ENCODE measurements around the gene CLCN7. TPM values are rescaled to one million over a fixed set of nuclear protein-coding genes. Genes with fewer than 3 reads are reported as not detected.
A peak's percentile ranks its signal among the peaks of the same experiment; 100 is the strongest.

The CLCN7 gene
- total and polyA plus RNA-seq, 4 donors = 61.1 to 119 (median 88.0) TPM

GRCh38 chr16:1495211-1495888 is 20.5 kb upstream of the CLCN7 start:
- DNase-seq (no peak), ATAC-seq (ENCODE audit: insufficient read depth, low FRiP score) (no peak)
- TF ChIP-seq CTCF (IDR thresholded peaks at IDR 0.05; ENCODE audit: control extremely low read depth, extremely low read depth) = no peak
- no peaks in the 10 kb centered on the region for H3K9me3 ChIP-seq (ENCODE audit: control insufficient read depth in 4 of 4, insufficient read depth in 3 of 4, low read length in 3 of 4)
- peaks cover 2 to 40% (median 21%) of the 10 kb centered on the region in 4 donors for H3K36me3 ChIP-seq (ENCODE audit: control insufficient read depth in 4 of 4, insufficient read depth in 4 of 4, low read length in 4 of 4)
- H3K4me3 ChIP-seq = no peak overlapping the region
- H3K4me1 ChIP-seq (ENCODE audit: control insufficient read depth in 5 of 5, insufficient read depth in 5 of 5, low read length in 5 of 5) = peaks cover 0 to 18% (median 5%) of the 10 kb centered on the region in 5 donors
- H3K9ac ChIP-seq (ENCODE audit: insufficient read depth in 1 of 2, low read length in 2 of 2) = no peak overlapping the region
- no peak overlapping the region for H3K27ac ChIP-seq (ENCODE audit: low read depth in 1 of 2, low read length in 1 of 2)
- 90 to 94% methylated on average over 39 of the region's 39 CpGs for WGBS, 2 donors
- no peaks in the 10 kb centered on the region for H3K27me3 ChIP-seq (ENCODE audit: control insufficient read depth in 3 of 3, insufficient read depth in 3 of 3, low read length in 2 of 3)

DNA sequence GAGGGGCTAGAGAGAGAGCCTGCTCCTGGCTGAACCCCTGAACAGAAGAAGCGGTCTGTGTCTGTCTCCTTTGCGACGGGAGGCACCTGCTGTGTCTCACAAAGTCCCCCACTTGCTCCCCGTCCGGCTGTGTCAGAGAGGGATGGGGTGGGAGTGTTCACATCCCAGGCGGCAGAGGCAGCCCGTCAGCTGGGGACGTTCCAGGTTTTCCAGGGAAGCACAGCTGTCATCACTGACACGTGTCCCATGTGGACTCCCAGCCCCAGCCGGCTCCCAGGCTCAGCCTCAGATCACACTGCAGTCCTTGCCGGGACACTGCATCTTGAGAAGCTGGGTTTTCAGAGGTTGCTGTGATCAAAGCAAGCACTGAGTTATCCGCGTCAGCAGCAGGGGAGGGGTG is 19.9 kb upstream of the CLCN7 start:
- TF ChIP-seq CTCF (IDR thresholded peaks at IDR 0.05; ENCODE audit: control extremely low read depth, extremely low read depth) = no peak
- no peaks in the 10 kb centered on the region for H3K27me3 ChIP-seq (ENCODE audit: control insufficient read depth in 3 of 3, insufficient read depth in 3 of 3, low read length in 2 of 3)
- no peak overlapping the region for H3K27ac ChIP-seq (ENCODE audit: low read depth in 1 of 2, low read length in 1 of 2)
- ATAC-seq (ENCODE audit: insufficient read depth, low FRiP score) (no peak), DNase-seq (no peak)
- H3K4me1 ChIP-seq (ENCODE audit: control insufficient read depth in 5 of 5, insufficient read depth in 5 of 5, low read length in 5 of 5) = peaks cover 0 to 18% (median 5%) of the 10 kb centered on the region in 5 donors
- WGBS, 2 donors = 80 to 83% methylated on average over 13 of the region's 13 CpGs
- H3K4me3 ChIP-seq = no peak overlapping the region
- H3K36me3 ChIP-seq (ENCODE audit: control insufficient read depth in 4 of 4, insufficient read depth in 4 of 4, low read length in 4 of 4) = peaks cover 0 to 34% (median 19%) of the 10 kb centered on the region in 4 donors
- no peaks in the 10 kb centered on the region for H3K9me3 ChIP-seq (ENCODE audit: control insufficient read depth in 4 of 4, insufficient read depth in 3 of 4, low read length in 3 of 4)
- no peak overlapping the region for H3K9ac ChIP-seq (ENCODE audit: insufficient read depth in 1 of 2, low read length in 2 of 2)

DNA sequence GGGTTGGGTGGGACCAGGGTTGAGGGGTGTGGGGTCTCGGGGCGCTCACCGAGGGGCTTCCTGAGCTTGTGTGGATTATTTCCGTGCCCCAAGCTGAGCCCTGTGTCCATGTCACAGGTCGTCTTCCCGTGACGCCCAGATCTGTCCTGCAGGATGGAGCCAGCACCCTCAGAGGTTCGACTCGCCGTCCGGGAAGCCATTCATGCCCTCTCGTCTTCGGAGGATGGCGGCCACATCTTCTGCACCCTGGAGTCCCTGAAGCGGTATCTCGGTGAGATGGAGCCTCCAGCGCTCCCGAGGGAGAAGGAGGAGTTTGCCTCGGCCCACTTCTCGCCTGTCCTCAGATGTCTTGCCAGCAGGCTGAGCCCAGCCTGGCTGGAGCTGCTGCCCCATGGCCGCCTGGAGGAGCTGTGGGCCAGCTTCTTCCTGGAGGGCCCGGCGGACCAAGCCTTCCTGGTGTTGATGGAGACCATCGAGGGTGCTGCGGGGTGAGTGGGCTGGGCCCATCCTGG is 19.4 kb upstream of the CLCN7 start:
- ATAC-seq (ENCODE audit: insufficient read depth, low FRiP score) (no peak), DNase-seq (peak; percentile 50 to 73 (median 61))
- Histone ChIP-seq H3K9ac (ENCODE audit: insufficient read depth in 1 of 2, low read length in 2 of 2) (peak overlapping the region in 1 of 2 donors; percentile 63), H3K4me1 (ENCODE audit: control insufficient read depth in 5 of 5, insufficient read depth in 5 of 5, low read length in 5 of 5) (peaks cover 0 to 18% (median 5%) of the 10 kb centered on the region in 5 donors), H3K4me3 (peak overlapping the region; percentile 78), H3K27me3 (ENCODE audit: control insufficient read depth in 3 of 3, insufficient read depth in 3 of 3, low read length in 2 of 3) (no peaks in the 10 kb centered on the region), H3K27ac (ENCODE audit: low read depth in 1 of 2, low read length in 1 of 2) (peak overlapping the region in 1 of 2 donors; percentile 96), H3K9me3 (ENCODE audit: control insufficient read depth in 4 of 4, insufficient read depth in 3 of 4, low read length in 3 of 4) (no peaks in the 10 kb centered on the region), H3K36me3 (ENCODE audit: control insufficient read depth in 4 of 4, insufficient read depth in 4 of 4, low read length in 4 of 4) (peaks cover 0 to 30% (median 17%) of the 10 kb centered on the region in 4 donors)
- TF ChIP-seq CTCF (IDR thresholded peaks at IDR 0.05; ENCODE audit: control extremely low read depth, extremely low read depth) = peak; percentile 13
- 34 to 49% methylated on average over 25 of the region's 25 CpGs for WGBS, 2 donors

All from lung (tissue), 12 donors.